NCI-H345 treated with DMSO at 0.1 percent for 48 hours (cell line): ENCODE results near the gene HSPA6.
"Not testable (repeated sequence)": the region's sequence is repeated elsewhere in the genome, so short reads cannot be mapped to it uniquely, and the experiment has no call there.

Source experiments
- DNase-seq: peaks from one replicate; lab custom pipeline; 2025; ENCODE audit not compliant: unreplicated experiment; lab: John Stamatoyannopoulos, UW

The HSPA6 gene

GRCh38 chr1:161502641-161503393 is 21.5 kb upstream of the HSPA6 start:
- DNase-seq, result no peak

DNA sequence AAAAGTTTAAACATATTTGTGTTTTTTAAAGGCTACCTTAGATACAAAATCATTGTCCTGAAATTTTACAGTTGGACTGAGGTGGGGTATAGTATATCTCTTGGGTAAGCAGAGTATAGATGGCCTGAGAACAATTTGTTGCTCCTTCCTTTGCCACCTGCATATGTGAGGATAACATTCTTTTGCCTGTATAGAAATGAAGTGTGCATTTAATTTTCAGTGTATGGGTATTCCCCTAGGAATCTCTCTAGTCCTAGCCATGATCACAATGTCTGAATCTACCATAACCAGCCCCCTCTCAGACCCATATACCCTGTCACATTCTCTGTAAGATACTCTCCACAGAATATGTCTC is 21.0 kb upstream of the HSPA6 start:
- DNase-seq, result no peak

DNA sequence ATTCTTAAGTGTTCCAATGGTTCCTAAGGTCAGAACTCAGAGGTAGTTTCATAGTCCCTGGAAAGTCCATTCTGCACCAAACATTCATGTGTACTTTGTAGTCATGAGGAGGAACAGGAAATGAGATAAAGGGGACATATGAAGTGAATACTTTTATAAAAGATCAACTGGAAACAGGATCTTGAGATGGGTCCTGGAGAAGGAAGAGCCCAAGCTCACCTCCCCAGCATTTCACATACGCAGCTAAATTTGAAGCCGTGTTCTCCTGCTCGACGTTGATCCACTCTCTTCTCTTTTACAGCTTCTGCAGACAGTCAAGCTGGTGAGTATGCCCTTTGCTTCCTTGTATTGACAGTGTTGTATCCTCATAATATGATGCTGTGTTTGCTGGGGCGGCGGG is 18.7 kb upstream of the HSPA6 start:
- DNase-seq, result no peak

GRCh38 chr1:161506336-161507223 is 17.8 kb upstream of the HSPA6 start:
- DNase-seq, result no peak

DNA sequence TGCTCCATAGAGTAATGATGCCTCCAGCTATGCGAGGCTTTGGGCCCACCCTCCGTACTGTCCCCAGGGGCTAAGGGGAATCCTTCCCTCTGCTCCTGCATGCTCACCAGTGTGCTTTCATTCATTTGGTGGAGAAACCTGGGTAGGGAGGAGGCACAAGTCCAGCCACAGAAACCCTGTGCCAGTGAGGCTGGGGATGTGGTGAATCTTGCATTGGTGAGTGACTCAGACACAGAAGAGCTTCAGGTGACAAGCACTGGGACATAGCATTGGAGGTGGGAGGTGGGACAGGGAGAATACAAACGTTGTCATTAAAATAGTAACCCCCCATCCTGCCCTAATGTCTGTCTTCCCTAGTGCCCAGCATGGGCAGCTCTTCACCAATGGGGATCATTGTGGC is 13.9 kb upstream of the HSPA6 start:
- no peak for DNase-seq

GRCh38 chr1:161511018-161511755 is 13.2 kb upstream of the HSPA6 start:
- DNase-seq, result no peak

- no peak for DNase-seq
Measured at GRCh38 chr1:161511756-161512060, 12.6 kb upstream of the HSPA6 start.

- not testable (repeated sequence) for DNase-seq
Measured at GRCh38 chr1:161512636-161513447, 11.5 kb upstream of the HSPA6 start.

- not testable (repeated sequence) for DNase-seq
Measured at GRCh38 chr1:161513448-161513780, 10.9 kb upstream of the HSPA6 start.

DNA sequence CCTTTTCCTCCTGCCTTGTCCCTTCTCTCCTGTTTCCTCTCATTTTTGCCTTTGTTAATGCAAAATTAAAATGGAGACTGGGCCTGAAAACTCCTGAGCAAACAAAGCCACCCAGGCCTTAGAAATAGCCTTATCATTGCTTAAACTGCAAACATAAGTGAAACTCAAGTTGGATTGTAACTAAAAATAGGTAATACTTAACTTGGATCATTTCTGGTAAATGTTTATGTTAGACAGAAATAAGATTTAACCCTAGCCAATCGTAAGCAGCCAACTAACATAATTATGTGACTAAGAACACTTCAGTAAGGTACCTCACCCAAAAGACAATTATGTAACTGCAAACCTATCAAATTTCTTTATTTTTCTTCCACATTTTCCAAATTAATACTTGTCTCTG is 10.4 kb upstream of the HSPA6 start:
- not testable (repeated sequence) for DNase-seq

GRCh38 chr1:161523041-161523816 is 1.1 kb upstream of the HSPA6 start:
- not testable (repeated sequence) for DNase-seq

- DNase-seq, result not testable (repeated sequence)
Measured at GRCh38 chr1:161524742-161525291, 477 bp downstream of the HSPA6 start.

DNA sequence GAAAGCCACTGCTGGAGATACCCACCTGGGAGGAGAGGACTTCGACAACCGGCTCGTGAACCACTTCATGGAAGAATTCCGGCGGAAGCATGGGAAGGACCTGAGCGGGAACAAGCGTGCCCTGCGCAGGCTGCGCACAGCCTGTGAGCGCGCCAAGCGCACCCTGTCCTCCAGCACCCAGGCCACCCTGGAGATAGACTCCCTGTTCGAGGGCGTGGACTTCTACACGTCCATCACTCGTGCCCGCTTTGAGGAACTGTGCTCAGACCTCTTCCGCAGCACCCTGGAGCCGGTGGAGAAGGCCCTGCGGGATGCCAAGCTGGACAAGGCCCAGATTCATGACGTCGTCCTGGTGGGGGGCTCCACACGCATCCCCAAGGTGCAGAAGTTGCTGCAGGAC is 981 bp downstream of the HSPA6 start:
- DNase-seq, result not testable (repeated sequence)

- not testable (repeated sequence) for DNase-seq
Measured at GRCh38 chr1:161525918-161526317, 1.6 kb downstream of the HSPA6 start.

DNA sequence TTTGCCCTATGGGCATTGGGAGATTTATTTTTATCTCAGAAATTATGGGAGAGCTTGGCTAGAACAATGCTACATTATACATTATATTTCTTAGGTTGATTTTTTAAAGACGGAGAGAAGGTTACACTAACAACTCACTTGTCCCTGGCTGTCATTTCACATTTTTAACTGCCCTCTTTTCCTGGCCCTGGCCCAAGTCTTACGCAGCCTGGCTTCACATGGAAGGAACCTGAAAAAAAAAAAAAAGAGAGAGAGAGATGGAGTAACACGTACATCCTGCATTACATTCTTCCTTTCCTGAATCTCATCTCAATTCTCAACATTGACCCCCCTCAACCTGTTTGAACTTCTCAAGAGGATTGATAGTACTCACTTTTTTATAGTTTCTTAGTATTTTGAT is 4.2 kb downstream of the HSPA6 start:
- not testable (repeated sequence) for DNase-seq

- DNase-seq, result not testable (repeated sequence)
Measured at GRCh38 chr1:161529463-161530104, 5.2 kb downstream of the HSPA6 start.

- DNase-seq, result not testable (repeated sequence)
Measured at GRCh38 chr1:161530158-161530557, 5.8 kb downstream of the HSPA6 start.

- peak; percentile 47 for DNase-seq
Measured at GRCh38 chr1:161530671-161531641, 6.6 kb downstream of the HSPA6 start.
